ENCODE data around the gene SHC4.

GRCh38 chr15:48796521-48796920 is 167.2 kb downstream of the SHC4 start:
- no peak for TF ChIP-seq CTCF (IDR thresholded peaks at IDR 0.05; ENCODE audit: low read depth, low read length)
- TF ChIP-seq POLR2A (IDR thresholded peaks at IDR 0.05; ENCODE audit: extremely low read depth, insufficient read length): no peak
